Measurements from ENCODE around the gene TRIM33.

GRCh38 chr1:114368560-114369255, 142.3 kb downstream of the TRIM33 start:
- no peak for TF ChIP-seq CTCF (conservative IDR thresholded peaks at IDR 0.05)
- TF ChIP-seq EZH2 (IDR thresholded peaks at IDR 0.05; ENCODE audit: low read depth): no peak

Data from PC-9 (cell line).